Stimulated activated naive CD8-positive, alpha-beta T cell treated with anti-CD3 and anti-CD28 coated beads, Interleukin-15, amount 100 ng/mL, for 72 hours (primary cell): ENCODE results near the gene STX16.

Experiments
- ATAC-seq: fragments of 150-1000 bp; cut with Tn5 transposase; 2 replicates; pipeline ENCODE4 v1.10.0; 2021; ENCODE audit warnings: mild to moderate bottlenecking, moderate library complexity
- DNase-seq, 2 donors: peaks; one replicate each; pipeline ENCODE4 v3.0.0; 2021 to 2022
- H3K27ac Mint-ChIP-seq, 2 donors: one replicate each; pipeline ENCODE4 v1.8.0; 2022; ENCODE audit warnings: mild to moderate bottlenecking in 2 of 2, mixed read lengths in 2 of 2, moderate library complexity in 2 of 2
- H3K27me3 Mint-ChIP-seq: one replicate; pipeline ENCODE4 v1.8.0; 2022; ENCODE audit warnings: mixed read lengths
- H3K4me1 Mint-ChIP-seq: one replicate; pipeline ENCODE4 v1.8.0; 2022; ENCODE audit warnings: mild to moderate bottlenecking, mixed read lengths
- H3K4me3 Mint-ChIP-seq, 2 donors: one replicate each; pipeline ENCODE4 v1.8.0; 2022; ENCODE audit warnings: mild to moderate bottlenecking in 2 of 2, mixed read lengths in 2 of 2, moderate library complexity in 1 of 2
- H3K9me3 Mint-ChIP-seq, 2 donors: one replicate each; pipeline ENCODE4 v1.8.0; 2022; ENCODE audit warnings: mixed read lengths in 2 of 2

STX16 gene

GRCh38 chr20:58627212-58628072, 23.6 kb upstream of the STX16 start:
- Mint-ChIP-seq H3K9me3 (no peaks in the 10 kb centered on the region), H3K27me3 (no peaks in the 10 kb centered on the region), H3K27ac (peak overlapping the region in 1 of 2 donors; percentile 31), H3K4me3 (no peak overlapping the region), H3K4me1 (peaks cover 5% of the 10 kb centered on the region)
- DNase-seq (no peak), ATAC-seq (no peak)

- Mint-ChIP-seq H3K27ac (no peak overlapping the region), H3K27me3 (no peaks in the 10 kb centered on the region), H3K4me1 (peaks cover 13% of the 10 kb centered on the region), H3K4me3 (no peak overlapping the region), H3K9me3 (no peaks in the 10 kb centered on the region)
- DNase-seq (no peak), ATAC-seq (no peak)
These were observed 22.4 kb upstream of the STX16 start for GRCh38 chr20:58628491-58629214.

- H3K27ac Mint-ChIP-seq, result no peak overlapping the region
- no peak overlapping the region for H3K4me3 Mint-ChIP-seq
- no peaks in the 10 kb centered on the region for H3K27me3 Mint-ChIP-seq
- no peaks in the 10 kb centered on the region for H3K9me3 Mint-ChIP-seq
- DNase-seq (no peak), ATAC-seq (no peak)
- peaks cover 19% of the 10 kb centered on the region for H3K4me1 Mint-ChIP-seq
These were observed 21.9 kb upstream of the STX16 start for GRCh38 chr20:58629215-58629580.

GRCh38 chr20:58630063-58630462, 21.0 kb upstream of the STX16 start:
- no peak for DNase-seq
- no peak overlapping the region for H3K27ac Mint-ChIP-seq
- ATAC-seq, result no peak
- H3K4me1 Mint-ChIP-seq, result peaks cover 27% of the 10 kb centered on the region
- H3K27me3 Mint-ChIP-seq, result no peaks in the 10 kb centered on the region
- no peak overlapping the region for H3K4me3 Mint-ChIP-seq
- H3K9me3 Mint-ChIP-seq, result no peaks in the 10 kb centered on the region

- ATAC-seq, result no peak
- no peak for DNase-seq
- Mint-ChIP-seq H3K9me3 (no peaks in the 10 kb centered on the region), H3K27ac (peak overlapping the region; percentile 89 to 95), H3K27me3 (no peaks in the 10 kb centered on the region), H3K4me3 (peak overlapping the region; percentile 49 to 77), H3K4me1 (peaks cover 38% of the 10 kb centered on the region)
These were observed 17.7 kb upstream of the STX16 start for GRCh38 chr20:58633161-58634053.

- peaks cover under 1% of the 10 kb centered on the region for H3K27me3 Mint-ChIP-seq
- H3K9me3 Mint-ChIP-seq, result no peaks in the 10 kb centered on the region
- peak overlapping the region; percentile 89 to 95 for H3K27ac Mint-ChIP-seq
- H3K4me1 Mint-ChIP-seq, result peaks cover 38% of the 10 kb centered on the region
- DNase-seq (no peak), ATAC-seq (no peak)
- H3K4me3 Mint-ChIP-seq, result peak overlapping the region; percentile 49 to 77
These were observed 17.0 kb upstream of the STX16 start for GRCh38 chr20:58634059-58634458.

- ATAC-seq, result peak; percentile 89
- Mint-ChIP-seq H3K27ac (peak overlapping the region; percentile 89 to 95), H3K4me1 (peaks cover 38% of the 10 kb centered on the region), H3K27me3 (peaks cover 7% of the 10 kb centered on the region), H3K9me3 (no peaks in the 10 kb centered on the region), H3K4me3 (peak overlapping the region; percentile 49 to 77)
- DNase-seq, result peak; percentile 48 to 67
These were observed 16.4 kb upstream of the STX16 start for GRCh38 chr20:58634521-58635278.

- peak overlapping the region; percentile 37 to 89 for H3K27ac Mint-ChIP-seq
- H3K4me1 Mint-ChIP-seq, result peaks cover 38% of the 10 kb centered on the region
- H3K4me3 Mint-ChIP-seq, result peak overlapping the region; percentile 49 to 77
- peak; percentile 17 for ATAC-seq
- DNase-seq, result no peak
- no peaks in the 10 kb centered on the region for H3K9me3 Mint-ChIP-seq
- peaks cover 13% of the 10 kb centered on the region for H3K27me3 Mint-ChIP-seq
These were observed 15.8 kb upstream of the STX16 start for GRCh38 chr20:58635279-58635665.

GRCh38 chr20:58636396-58636982, 14.6 kb upstream of the STX16 start:
- Mint-ChIP-seq H3K4me1 (peaks cover 38% of the 10 kb centered on the region), H3K27me3 (peaks cover 14% of the 10 kb centered on the region), H3K27ac (peak overlapping the region in 1 of 2 donors; percentile 1), H3K4me3 (no peak overlapping the region), H3K9me3 (no peaks in the 10 kb centered on the region)
- ATAC-seq, result no peak
- DNase-seq, result no peak

- no peaks in the 10 kb centered on the region for H3K9me3 Mint-ChIP-seq
- ATAC-seq (no peak), DNase-seq (no peak)
- H3K4me1 Mint-ChIP-seq, result peaks cover 38% of the 10 kb centered on the region
- H3K27ac Mint-ChIP-seq, result no peak overlapping the region
- no peak overlapping the region for H3K4me3 Mint-ChIP-seq
- peaks cover 14% of the 10 kb centered on the region for H3K27me3 Mint-ChIP-seq
These were observed 14.1 kb upstream of the STX16 start for GRCh38 chr20:58636983-58637421.

GRCh38 chr20:58637466-58638213, 13.4 kb upstream of the STX16 start:
- no peak overlapping the region for H3K27ac Mint-ChIP-seq

GRCh38 chr20:58638467-58639181, 12.5 kb upstream of the STX16 start:
- H3K27me3 Mint-ChIP-seq, result peaks cover 14% of the 10 kb centered on the region
- DNase-seq, result no peak
- no peaks in the 10 kb centered on the region for H3K9me3 Mint-ChIP-seq
- ATAC-seq, result no peak
- peak overlapping the region in 1 of 2 donors; percentile 16 for H3K27ac Mint-ChIP-seq
- H3K4me1 Mint-ChIP-seq, result peaks cover 30% of the 10 kb centered on the region
- H3K4me3 Mint-ChIP-seq, result no peak overlapping the region

More at GRCh38 chr20:58637466-58638213, 13.4 kb upstream of the STX16 start:
- Mint-ChIP-seq H3K9me3 (no peaks in the 10 kb centered on the region), H3K4me3 (no peak overlapping the region), H3K27me3 (peaks cover 14% of the 10 kb centered on the region), H3K4me1 (peaks cover 38% of the 10 kb centered on the region)
- no peak for ATAC-seq
- DNase-seq, result no peak
